Hepatocyte (in vitro differentiated cells): ENCODE measurements around the gene PRPF19. TPM values are rescaled to one million over a fixed set of nuclear protein-coding genes. Genes with fewer than 3 reads are reported as not detected.

ENCODE experiments used
- DNase-seq: peaks from one replicate; pipeline ENCODE4 v3.0.0-alpha.2; 2016; ENCODE audit warnings: low spot score
- H2AFZ ChIP-seq: fragments of 200-600 bp; sonication (generic); 2 replicates; pipeline ENCODE4 v1.6.0; 2016; ENCODE audit warnings: antibody characterized with exemption, mild to moderate bottlenecking
- H3K27ac ChIP-seq: fragments of 200-600 bp; sonication (generic); 2 replicates; pipeline ENCODE4 v1.5.1; 2016; ENCODE audit warnings: mild to moderate bottlenecking
- H3K27me3 ChIP-seq: fragments of 200-600 bp; sonication (generic); 2 replicates; pipeline ENCODE4 v1.6.1; 2016
- H3K36me3 ChIP-seq: fragments of 200-600 bp; sonication (generic); replicated peaks from 2 replicates; pipeline ENCODE4 v1.5.1; 2016; ENCODE audit warnings: low read depth; ENCODE audit not compliant: insufficient read depth
- H3K4me1 ChIP-seq: fragments of 200-600 bp; sonication (generic); 2 replicates; pipeline ENCODE4 v1.5.1; 2016; ENCODE audit warnings: mild to moderate bottlenecking, moderate library complexity; ENCODE audit not compliant: insufficient read depth
- H3K4me2 ChIP-seq: fragments of 200-600 bp; sonication (generic); 2 replicates; pipeline ENCODE4 v1.6.0; 2016
- H3K4me3 ChIP-seq: fragments of 200-600 bp; sonication (generic); 2 replicates; pipeline ENCODE4 v1.5.1; 2016; ENCODE audit warnings: mild to moderate bottlenecking
- H3K79me2 ChIP-seq: fragments of 200-600 bp; sonication (generic); 2 replicates; pipeline ENCODE4 v1.6.0; 2017; ENCODE audit warnings: mild to moderate bottlenecking
- H3K9me2 ChIP-seq: fragments of 200-600 bp; sonication (generic); replicated peaks from 2 replicates; pipeline ENCODE4 v1.6.0; 2017; ENCODE audit warnings: mild to moderate bottlenecking; ENCODE audit not compliant: insufficient read depth
- H3K9me3 ChIP-seq: fragments of 200-600 bp; sonication (generic); 2 replicates; pipeline ENCODE4 v1.5.1; 2016; ENCODE audit warnings: low read depth, mild to moderate bottlenecking
- H4K20me1 ChIP-seq: fragments of 200-600 bp; sonication (generic); 2 replicates; pipeline ENCODE4 v1.6.0; 2016; ENCODE audit warnings: mild to moderate bottlenecking; ENCODE audit not compliant: insufficient read depth, poor library complexity, severe bottlenecking
- CTCF ChIP-seq: fragments of 200-600 bp; sonication (generic); IDR thresholded peaks from 2 replicates; pipeline ENCODE4 v1.5.1; 2016; ENCODE audit warnings: antibody characterized with exemption, mild to moderate bottlenecking; ENCODE audit not compliant: poor library complexity
- EZH2 ChIP-seq: fragments of 200-600 bp; sonication (generic); IDR thresholded peaks from 2 replicates; pipeline ENCODE4 v1.6.1; 2016; ENCODE audit warnings: antibody characterized with exemption, mild to moderate bottlenecking, borderline replicate concordance
- EZH2phosphoT487 ChIP-seq: fragments of 200-600 bp; sonication (generic); IDR thresholded peaks from one replicate; pipeline ENCODE4 v1.6.1; 2018; ENCODE audit warnings: antibody characterized with exemption, mild to moderate bottlenecking, low read depth, moderate library complexity; ENCODE audit not compliant: unreplicated experiment, severe bottlenecking
- WGBS: methylation state at CpG from one replicate; pipeline ENCODE4 v1.1.6; 2016; ENCODE audit warnings: low lambda C conversion rate; ENCODE audit errors: missing lambda C conversion rate; 5-methylcytosine and 5-hydroxymethylcytosine counted together
- polyA plus RNA-seq: library from polyadenylated mRNA; unstranded; fragments of >200 nt; fragmentation: Nextera tagmentation; extraction: Ambion mirVana; gene quantifications from 2 replicates; pipeline ENCODE4 v1.2.1, GENCODE V29; 2016
- total RNA-seq: library from RNA; depleted of rRNA; stranded (reverse); fragments of >200 nt; gene quantifications from 2 replicates; pipeline ENCODE4 v1.2.3, GENCODE V29; 2014

The PRPF19 gene
- total and polyA plus RNA-seq, 2 experiments from 2014 or later: 19.3 to 53.8 TPM

GRCh38 chr11:60939855-60940254 is 33.5 kb upstream of the PRPF19 start:
- H4K20me1 ChIP-seq: no peaks in the 10 kb centered on the region

GRCh38 chr11:60939301-60939700 is 32.9 kb upstream of the PRPF19 start:
- no peak for DNase-seq
- Histone ChIP-seq H3K4me3 (no peak overlapping the region), H3K27me3 (no peaks in the 10 kb centered on the region), H3K36me3 (no peaks in the 10 kb centered on the region), H3K9me2 (no peaks in the 10 kb centered on the region), H4K20me1 (no peaks in the 10 kb centered on the region), H3K4me1 (peaks cover 6% of the 10 kb centered on the region), H3K9me3 (no peaks in the 10 kb centered on the region), H2AFZ (no peak overlapping the region), H3K4me2 (no peak overlapping the region), H3K27ac (no peak overlapping the region), H3K79me2 (no peaks in the 10 kb centered on the region)
- no peak for TF ChIP-seq EZH2
- 89% methylated on average over 7 of the region's 7 CpGs for WGBS

More at GRCh38 chr11:60939855-60940254, 33.5 kb upstream of the PRPF19 start:
- Histone ChIP-seq H3K36me3 (no peaks in the 10 kb centered on the region), H3K9me2 (no peaks in the 10 kb centered on the region), H3K27me3 (no peaks in the 10 kb centered on the region), H3K4me1 (peaks cover 6% of the 10 kb centered on the region), H3K4me2 (no peak overlapping the region), H3K79me2 (no peaks in the 10 kb centered on the region), H2AFZ (no peak overlapping the region), H3K4me3 (no peak overlapping the region), H3K9me3 (no peaks in the 10 kb centered on the region), H3K27ac (peak overlapping the region; percentile 44)
- no peak for TF ChIP-seq EZH2phosphoT487
- TF ChIP-seq EZH2: no peak
- TF ChIP-seq CTCF: no peak
- WGBS: 35% methylated on average over 2 of the region's 2 CpGs
- DNase-seq: peak; percentile 68

- no peak overlapping the region for H3K27ac ChIP-seq
- H3K36me3 ChIP-seq: no peaks in the 10 kb centered on the region
- H3K4me3 ChIP-seq: no peak overlapping the region
- peaks cover 6% of the 10 kb centered on the region for H3K4me1 ChIP-seq
- no peaks in the 10 kb centered on the region for H3K27me3 ChIP-seq
- H4K20me1 ChIP-seq: no peaks in the 10 kb centered on the region
- H3K79me2 ChIP-seq: no peaks in the 10 kb centered on the region
- TF ChIP-seq EZH2phosphoT487 (no peak), EZH2 (no peak), CTCF (no peak)
- H3K9me2 ChIP-seq: no peaks in the 10 kb centered on the region
- H2AFZ ChIP-seq: no peak overlapping the region
- H3K4me2 ChIP-seq: no peak overlapping the region
- no peak for DNase-seq
- WGBS: 87% methylated on average over 9 of the region's 9 CpGs
- H3K9me3 ChIP-seq: no peaks in the 10 kb centered on the region
These were observed 32.1 kb upstream of the PRPF19 start for GRCh38 chr11:60938500-60938899.

- no peaks in the 10 kb centered on the region for H3K36me3 ChIP-seq
- no peak overlapping the region for H2AFZ ChIP-seq
- H3K4me3 ChIP-seq: no peak overlapping the region
- TF ChIP-seq EZH2 (no peak), EZH2phosphoT487 (no peak), CTCF (no peak)
- H4K20me1 ChIP-seq: no peaks in the 10 kb centered on the region
- no peaks in the 10 kb centered on the region for H3K27me3 ChIP-seq
- H3K9me3 ChIP-seq: no peaks in the 10 kb centered on the region
- H3K4me2 ChIP-seq: no peak overlapping the region
- no peaks in the 10 kb centered on the region for H3K79me2 ChIP-seq
- no peak for DNase-seq
- H3K9me2 ChIP-seq: no peaks in the 10 kb centered on the region
- peaks cover 6% of the 10 kb centered on the region for H3K4me1 ChIP-seq
- H3K27ac ChIP-seq: no peak overlapping the region
- 96% methylated on average over 8 of the region's 8 CpGs for WGBS
These were observed 31.4 kb upstream of the PRPF19 start for GRCh38 chr11:60937811-60938210.
